ENCODE results near the gene SETD7. TPM values are rescaled to one million over a fixed set of nuclear protein-coding genes. Genes with fewer than 3 reads are reported as not detected.

Gene SETD7
- polyA plus RNA-seq, 3 donors = 11.0 to 12.1 (median 12.0) TPM

DNA sequence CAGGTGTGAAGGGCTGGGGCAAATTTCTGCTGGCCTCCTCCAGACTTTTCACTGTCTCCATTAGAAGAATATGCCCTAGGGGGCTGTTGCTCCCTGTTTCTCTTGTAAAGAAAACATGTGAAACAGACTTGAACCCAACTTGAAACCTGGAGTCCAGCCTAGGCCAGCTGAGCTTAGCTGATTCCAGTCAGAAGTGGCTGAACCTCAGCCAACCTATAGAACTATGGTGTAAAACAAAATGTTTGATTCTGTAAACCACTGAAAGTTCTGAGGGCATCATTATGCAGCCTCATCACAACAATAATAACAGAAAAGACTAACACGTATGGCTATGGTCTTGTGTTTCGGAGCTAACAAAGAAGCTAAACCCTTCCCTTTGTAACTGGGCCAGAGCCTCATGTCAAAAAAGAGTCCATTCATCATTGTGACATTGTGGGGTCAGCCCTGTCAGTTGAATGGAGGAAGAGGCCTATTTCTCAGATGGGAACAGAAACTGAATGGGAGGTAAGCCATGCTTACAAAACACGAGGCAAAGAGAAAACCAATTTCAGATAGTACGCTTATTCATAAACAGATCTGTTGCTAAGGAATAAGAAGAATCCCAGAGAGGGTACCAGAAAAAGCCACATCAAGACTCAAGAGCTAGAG, 34.1 kb downstream of the SETD7 start:
- DNase-seq = no peak

DNA sequence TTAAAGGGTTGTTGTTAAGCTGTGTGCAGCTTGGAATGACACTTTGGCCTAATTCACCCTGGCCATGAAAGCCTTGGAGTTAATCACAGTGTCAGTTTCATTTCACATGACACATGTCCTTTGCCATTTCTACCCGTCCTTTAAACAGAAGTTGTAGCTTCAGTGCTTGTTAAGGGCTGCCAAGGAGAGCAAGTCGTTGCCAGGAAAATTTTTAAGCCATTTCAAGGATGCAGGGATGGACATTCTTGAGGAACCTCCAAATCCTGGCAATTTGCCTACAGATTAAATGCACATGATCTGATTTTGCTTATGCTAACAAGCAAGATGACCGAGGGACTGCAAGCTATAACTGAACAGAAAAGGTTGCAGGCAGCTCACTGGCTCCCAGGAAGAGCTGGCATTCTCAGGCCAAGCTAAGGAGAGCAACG, 40.5 kb downstream of the SETD7 start:
- DNase-seq = no peak

GRCh38 chr4:139514382-139515059, 41.5 kb downstream of the SETD7 start:
- DNase-seq = no peak

DNA sequence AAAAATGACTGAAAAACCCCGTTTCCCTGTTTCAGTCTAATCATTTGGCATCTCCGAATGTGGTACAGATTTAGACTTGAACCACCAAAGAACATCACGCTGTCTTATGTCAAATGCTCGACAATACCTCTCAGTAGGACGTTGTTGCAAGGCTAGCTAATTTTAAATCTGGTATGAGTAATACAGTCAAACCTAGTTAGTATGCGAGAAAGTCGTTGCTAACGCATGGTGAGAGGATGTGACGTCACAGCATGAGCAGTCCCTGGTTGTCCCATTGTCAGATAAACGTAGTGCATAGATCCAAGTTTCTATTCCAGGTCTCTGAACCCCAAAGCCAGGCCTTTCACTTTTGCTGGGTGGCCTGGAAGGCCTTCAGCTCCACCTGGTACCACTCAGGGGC, 44.7 kb downstream of the SETD7 start:
- DNase-seq = no peak

DNA sequence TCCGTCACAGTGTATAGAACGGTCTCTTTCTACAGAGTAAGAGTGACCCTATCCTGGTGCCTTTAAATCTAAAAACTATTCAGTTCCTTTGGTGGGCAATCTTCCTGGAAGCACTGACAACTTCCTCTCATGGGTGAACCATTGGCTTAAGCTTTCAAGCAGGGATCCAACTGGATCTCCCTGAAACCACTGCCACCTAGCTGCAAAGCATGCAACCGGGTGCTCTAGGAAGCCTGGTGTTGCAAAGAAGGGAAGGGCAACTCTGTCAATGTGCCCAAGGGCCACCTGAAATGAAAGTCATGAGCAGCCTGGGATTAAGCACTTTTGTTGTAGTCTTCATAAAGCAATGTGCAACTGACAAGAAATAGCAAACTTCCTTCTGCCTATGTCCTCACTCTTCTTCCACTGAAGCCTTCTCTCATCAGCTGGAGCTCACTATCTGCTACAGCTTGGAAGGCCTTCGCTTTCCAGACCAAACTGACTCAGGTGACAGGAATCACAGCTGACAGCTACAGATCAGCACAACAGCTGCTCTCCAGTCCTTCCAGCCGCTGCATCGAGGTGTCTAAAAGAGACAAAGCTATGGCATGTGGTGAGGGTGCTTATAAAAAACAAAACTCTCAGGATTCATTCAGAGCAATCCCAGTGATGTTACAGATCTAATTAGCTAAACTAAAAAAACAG, 46.1 kb downstream of the SETD7 start:
- no peak for DNase-seq

- no peak for DNase-seq
Observed at GRCh38 chr4:139508581-139509237, 47.3 kb downstream of the SETD7 start.

DNA sequence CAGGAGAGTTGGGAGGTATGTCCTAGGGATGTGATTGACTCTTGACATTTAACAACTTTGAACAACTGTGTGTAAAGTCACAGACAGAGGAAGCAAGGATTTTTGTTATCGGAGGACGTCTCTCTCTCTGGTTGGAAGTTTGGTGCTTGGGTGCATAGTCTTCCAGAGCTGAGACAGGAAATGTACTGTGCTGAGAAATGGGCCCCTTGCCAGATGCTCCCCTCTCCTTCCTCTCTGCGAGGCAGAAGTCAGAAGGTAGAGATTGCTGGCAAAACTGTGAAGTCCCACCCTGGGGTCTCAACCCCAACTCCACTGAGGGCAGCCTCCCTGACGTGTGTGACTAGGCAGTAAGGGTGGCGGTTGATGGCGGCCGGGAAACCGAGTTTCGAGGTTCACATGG, 49.2 kb downstream of the SETD7 start:
- no peak for DNase-seq

GRCh38 chr4:139503622-139504166, 52.3 kb downstream of the SETD7 start:
- no peak for DNase-seq

- no peak for DNase-seq
Observed at GRCh38 chr4:139501927-139502899, 53.8 kb downstream of the SETD7 start.

GRCh38 chr4:139501527-139501926, 54.5 kb downstream of the SETD7 start:
- DNase-seq = no peak

DNA sequence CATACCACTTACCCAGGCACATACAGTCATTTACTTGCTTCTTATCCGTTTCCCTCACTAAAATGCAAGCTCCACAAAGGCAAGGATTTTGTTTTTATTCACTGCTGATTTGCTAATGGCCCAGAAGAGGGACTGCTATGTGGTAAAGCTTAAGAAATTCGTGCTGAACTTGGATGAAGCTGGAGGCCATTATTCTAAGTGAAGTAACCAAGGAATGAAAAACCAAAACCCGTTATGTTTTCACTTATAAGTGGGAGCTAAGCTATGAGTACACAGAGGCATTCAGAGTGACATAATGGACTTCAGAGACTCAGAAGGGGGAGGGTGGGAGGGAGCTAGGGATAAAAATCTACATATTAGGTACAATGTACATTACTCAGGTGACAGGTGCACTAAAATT, 54.9 kb downstream of the SETD7 start:
- DNase-seq = no peak

DNA sequence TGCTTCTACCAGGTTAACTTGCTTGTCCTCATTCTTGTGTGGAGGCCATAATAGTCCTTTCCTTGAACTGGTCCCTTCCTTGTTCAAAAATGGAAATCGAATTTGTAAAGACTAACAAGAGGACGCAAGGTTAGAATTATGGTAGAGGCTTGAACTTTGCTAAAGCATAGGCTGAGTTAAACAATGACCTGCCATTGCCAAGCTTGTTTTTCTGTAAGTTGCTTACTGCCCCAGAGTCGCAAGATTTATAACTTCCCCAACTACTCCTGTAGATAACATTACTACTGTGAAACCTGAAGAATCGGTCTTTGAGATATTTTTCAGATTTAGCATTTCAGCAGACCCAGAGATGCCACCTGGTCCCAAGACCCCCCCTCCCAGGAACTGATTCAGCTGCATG, 56.8 kb downstream of the SETD7 start:
- DNase-seq = no peak

GRCh38 chr4:139493176-139493575, 62.8 kb downstream of the SETD7 start:
- DNase-seq = no peak

DNA sequence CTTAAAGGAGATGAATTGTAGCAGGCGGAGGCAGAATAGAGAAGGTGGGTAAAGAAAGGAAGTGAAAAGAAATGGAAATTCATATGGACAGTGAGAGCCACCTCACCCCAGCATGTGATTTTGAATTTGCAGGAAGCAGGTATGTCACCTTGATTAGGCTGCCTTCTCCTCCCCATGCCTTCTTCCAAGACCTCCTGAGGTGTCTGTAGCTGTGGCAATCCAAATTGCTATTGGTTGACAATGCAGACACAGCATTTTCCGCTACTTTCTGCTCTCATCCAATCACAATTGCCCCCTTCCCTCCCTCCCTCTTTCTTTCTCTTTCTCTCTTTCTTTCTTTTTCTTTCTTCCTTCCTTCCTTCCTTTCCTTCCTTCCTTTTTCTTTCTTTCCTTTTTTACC, 63.6 kb downstream of the SETD7 start:
- no peak for DNase-seq

GRCh38 chr4:139489638-139490037, 66.4 kb downstream of the SETD7 start:
- no peak for DNase-seq

- no peak for DNase-seq
Observed at GRCh38 chr4:139488442-139488841, 67.6 kb downstream of the SETD7 start.

DNA sequence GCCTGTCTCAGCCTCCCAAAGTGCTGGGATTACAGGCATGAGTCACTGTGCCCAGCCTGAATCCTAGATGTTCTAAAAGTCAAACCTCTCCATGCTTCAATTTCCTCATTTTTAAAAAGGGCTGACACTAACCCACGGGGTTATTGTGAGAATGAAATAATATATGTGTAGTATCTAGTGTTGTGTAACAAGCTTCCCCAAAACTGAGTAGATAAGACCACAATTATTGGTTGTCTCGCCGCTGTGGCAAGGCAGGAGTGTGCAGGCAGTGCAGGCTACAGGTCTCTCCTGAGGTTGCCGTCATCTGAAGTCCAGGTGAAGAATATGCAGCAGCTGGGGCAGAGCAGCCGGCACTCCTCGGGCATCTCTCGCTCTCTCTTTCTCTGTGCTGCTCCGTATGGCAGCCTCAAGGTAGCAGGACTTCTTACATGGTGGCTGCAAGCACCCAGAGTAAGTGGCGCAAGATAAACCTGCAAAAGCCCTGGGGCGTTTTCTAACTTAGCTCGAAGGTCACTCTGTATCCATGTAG, 71.2 kb downstream of the SETD7 start:
- DNase-seq = no peak

- DNase-seq = no peak
Observed at GRCh38 chr4:139483000-139483399, 73.0 kb downstream of the SETD7 start.

DNA sequence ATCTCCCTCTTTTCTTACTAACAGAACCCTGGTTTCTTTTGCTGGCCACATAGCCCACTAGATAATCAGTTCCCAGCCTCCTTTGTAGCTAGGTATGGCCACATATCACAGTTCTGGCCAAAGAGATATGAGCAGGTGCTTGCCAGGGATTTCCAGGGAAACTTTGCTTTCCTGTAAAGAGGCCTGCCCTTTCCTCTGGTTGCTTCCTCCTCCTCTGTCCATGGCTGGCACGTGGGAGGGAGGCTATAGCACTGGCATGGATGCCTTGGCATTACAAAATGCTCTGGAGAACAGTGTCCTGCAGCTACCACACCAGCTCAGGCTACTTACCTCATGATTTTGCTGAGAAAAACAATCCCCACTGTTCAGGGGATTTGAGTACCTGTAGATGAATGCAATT, 74.6 kb downstream of the SETD7 start:
- DNase-seq = no peak

GRCh38 chr4:139476363-139476762, 79.7 kb downstream of the SETD7 start:
- DNase-seq = no peak

DNA sequence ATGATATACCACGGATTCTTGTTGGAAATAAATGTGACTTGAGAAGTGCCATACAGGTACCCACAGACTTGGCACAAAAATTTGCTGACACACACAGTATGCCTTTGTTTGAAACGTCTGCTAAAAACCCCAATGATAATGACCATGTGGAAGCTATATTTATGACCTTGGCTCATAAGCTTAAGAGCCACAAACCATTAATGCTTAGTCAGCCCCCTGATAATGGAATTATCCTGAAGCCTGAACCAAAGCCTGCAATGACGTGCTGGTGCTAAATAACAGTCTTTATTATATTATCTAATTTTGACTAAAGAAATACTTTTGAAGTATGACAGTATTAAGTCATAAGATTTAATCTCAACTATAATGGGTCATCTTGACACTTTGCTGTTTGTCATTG, 83.2 kb downstream of the SETD7 start:
- DNase-seq = no peak

All from renal pelvis (tissue), 4 donors.